Esophagus squamous epithelium (tissue), 5 donors: Measurements from ENCODE around the gene VAPB. TPM values are rescaled to one million over a fixed set of nuclear protein-coding genes. Genes with fewer than 3 reads are reported as not detected.

Experiments
- DNase-seq: peaks from one replicate; lab custom pipeline; 2025; lab: John Stamatoyannopoulos, UW
- H3K27ac ChIP-seq, 4 donors: fragments of 200-600 bp; sonication (generic); one replicate each; pipeline ENCODE4 v1.5.1; 2016 to 2019; ENCODE audit warnings: mild to moderate bottlenecking in 1 of 4
- H3K27me3 ChIP-seq, 4 donors: fragments of 200-600 bp; sonication (generic); 1 replicate in 3 of 4; 2 replicates in 1 of 4; pipeline versions ENCODE4 v1.5.1 to v1.6.0; 2017 to 2021; ENCODE audit warnings: antibody characterized with exemption in 1 of 4
- H3K36me3 ChIP-seq, 3 donors: fragments of 200-600 bp; sonication (generic); one replicate each; pipeline ENCODE4 v1.5.1; 2016 to 2019
- H3K4me1 ChIP-seq, 3 donors: fragments of 200-600 bp; sonication (generic); one replicate each; pipeline ENCODE4 v1.5.1; 2017 to 2019
- H3K4me3 ChIP-seq, 4 donors: fragments of 200-600 bp; sonication (generic); 1 replicate in 3 of 4; 2 replicates in 1 of 4; pipeline ENCODE4 v1.5.1; 2016 to 2019; ENCODE audit warnings: mild to moderate bottlenecking in 2 of 4, moderate library complexity in 1 of 4
- H3K9me3 ChIP-seq, 3 donors: fragments of 200-600 bp; sonication (generic); one replicate each; pipeline ENCODE4 v1.5.1; 2016 to 2019
- POLR2A ChIP-seq, 4 donors: fragments of 450-650 bp; IDR thresholded peaks; one replicate each; pipeline ENCODE4 v1.6.1; 2017; ENCODE audit warnings: antibody characterized with exemption in 4 of 4, mild to moderate bottlenecking in 4 of 4, moderate library complexity in 3 of 4
- WGBS, 2 donors: methylation state at CpG; one replicate each; pipeline ENCODE4 v1.1.5; 2018; 5-methylcytosine and 5-hydroxymethylcytosine counted together
- intact Hi-C: fragments of 100-400 bp; cut with DNase I; formaldehyde crosslinking; loops from one replicate; pipeline ENCODE4 v1.15.0; 2022
- total RNA-seq, 4 donors: library from RNA; depleted of rRNA; stranded (reverse); fragments of >200 nt; gene quantifications; one replicate each; pipeline ENCODE4 v1.1.0, GENCODE V29; 2016
- TF ChIP-seq, protein P1 (sequence below), 6 experiments: fragments of 450-650 bp in 4 of 6; fragments of 200-600 bp in 2 of 6; sonication (generic) in 2 of 6; IDR thresholded peaks; one replicate each; pipeline ENCODE4 v1.5.1; 2016 to 2019; ENCODE audit warnings: antibody characterized with exemption in 6 of 6, mild to moderate bottlenecking in 4 of 6, moderate library complexity in 4 of 6
- donor health status: DM: yes; HTN: yes; CAD: no.

VAPB gene
- total RNA-seq, 4 donors from 2014 or later, result 11.5 to 21.2 (median 16.6) TPM

DNA sequence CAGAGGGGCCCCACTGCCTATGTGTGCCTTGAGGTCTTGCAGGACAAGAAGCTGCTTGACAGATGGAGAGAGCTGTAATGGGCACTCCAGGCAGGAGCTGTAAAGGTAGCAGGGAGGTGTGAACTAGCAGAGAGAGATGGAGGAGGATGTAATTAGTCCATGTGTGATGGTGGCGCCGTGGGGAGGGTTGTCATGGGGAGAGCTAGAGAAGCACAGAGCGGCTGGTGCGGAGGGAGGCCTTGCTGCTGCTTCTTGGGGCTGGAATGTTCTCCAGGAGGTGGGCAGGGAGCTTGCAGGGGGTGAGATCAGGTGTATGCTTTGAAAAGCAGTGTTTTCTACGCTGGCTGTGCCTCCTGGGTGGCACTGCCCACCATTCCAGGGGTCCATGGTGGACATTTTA is 94.0 kb downstream of the VAPB start:
- H3K36me3 ChIP-seq, result no peaks in the 10 kb centered on the region
- intact Hi-C loops, result no loop called here
- no peak overlapping the region for H3K27ac ChIP-seq
- peaks cover 0 to 26% (median 14%) of the 10 kb centered on the region in 3 donors for H3K9me3 ChIP-seq
- TF ChIP-seq, protein P1, sequence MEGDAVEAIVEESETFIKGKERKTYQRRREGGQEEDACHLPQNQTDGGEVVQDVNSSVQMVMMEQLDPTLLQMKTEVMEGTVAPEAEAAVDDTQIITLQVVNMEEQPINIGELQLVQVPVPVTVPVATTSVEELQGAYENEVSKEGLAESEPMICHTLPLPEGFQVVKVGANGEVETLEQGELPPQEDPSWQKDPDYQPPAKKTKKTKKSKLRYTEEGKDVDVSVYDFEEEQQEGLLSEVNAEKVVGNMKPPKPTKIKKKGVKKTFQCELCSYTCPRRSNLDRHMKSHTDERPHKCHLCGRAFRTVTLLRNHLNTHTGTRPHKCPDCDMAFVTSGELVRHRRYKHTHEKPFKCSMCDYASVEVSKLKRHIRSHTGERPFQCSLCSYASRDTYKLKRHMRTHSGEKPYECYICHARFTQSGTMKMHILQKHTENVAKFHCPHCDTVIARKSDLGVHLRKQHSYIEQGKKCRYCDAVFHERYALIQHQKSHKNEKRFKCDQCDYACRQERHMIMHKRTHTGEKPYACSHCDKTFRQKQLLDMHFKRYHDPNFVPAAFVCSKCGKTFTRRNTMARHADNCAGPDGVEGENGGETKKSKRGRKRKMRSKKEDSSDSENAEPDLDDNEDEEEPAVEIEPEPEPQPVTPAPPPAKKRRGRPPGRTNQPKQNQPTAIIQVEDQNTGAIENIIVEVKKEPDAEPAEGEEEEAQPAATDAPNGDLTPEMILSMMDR (IDR thresholded peaks at IDR 0.05), result no peak
- H3K4me1 ChIP-seq, result peaks cover 0 to 10% (median 0%) of the 10 kb centered on the region in 3 donors
- peaks cover 0 to 7% (median 0%) of the 10 kb centered on the region in 4 donors for H3K27me3 ChIP-seq
- WGBS, 2 donors, result 80 to 82% methylated on average over 5 of the region's 5 CpGs
- no peak for DNase-seq
- H3K4me3 ChIP-seq, result no peak overlapping the region

DNA sequence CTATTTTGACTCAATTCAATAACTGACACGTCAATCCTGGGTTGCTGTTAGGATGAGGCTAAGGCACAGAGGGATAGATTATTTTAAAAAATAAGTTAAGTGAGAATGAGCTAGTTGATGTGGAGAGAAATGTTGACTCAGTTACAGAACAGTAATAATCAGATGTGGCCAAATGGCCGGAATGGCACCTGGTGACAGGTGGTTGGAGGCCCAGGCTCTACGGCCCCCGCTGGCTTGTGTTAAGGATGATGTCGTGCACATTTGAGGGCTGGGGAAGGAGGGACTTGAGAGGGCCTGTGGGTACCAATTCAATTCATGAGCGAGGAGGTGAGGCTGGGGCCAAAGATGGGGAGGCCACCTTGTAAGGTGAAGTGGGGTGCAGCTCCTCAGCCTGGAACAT is 94.4 kb downstream of the VAPB start:
- no peak for DNase-seq
- Histone ChIP-seq H3K4me3 (no peak overlapping the region), H3K9me3 (peaks cover 0 to 22% (median 13%) of the 10 kb centered on the region in 3 donors), H3K27me3 (peaks cover 0 to 7% (median 0%) of the 10 kb centered on the region in 4 donors), H3K27ac (no peak overlapping the region), H3K4me1 (peaks cover 0 to 10% (median 0%) of the 10 kb centered on the region in 3 donors), H3K36me3 (no peaks in the 10 kb centered on the region)
- TF ChIP-seq, protein P1 (IDR thresholded peaks at IDR 0.05), result no peak
- TF ChIP-seq POLR2A (IDR thresholded peaks at IDR 0.05), result no peak
- 81 to 90% methylated on average over 6 of the region's 6 CpGs for WGBS, 2 donors
- intact Hi-C loops, result no loop called here

DNA sequence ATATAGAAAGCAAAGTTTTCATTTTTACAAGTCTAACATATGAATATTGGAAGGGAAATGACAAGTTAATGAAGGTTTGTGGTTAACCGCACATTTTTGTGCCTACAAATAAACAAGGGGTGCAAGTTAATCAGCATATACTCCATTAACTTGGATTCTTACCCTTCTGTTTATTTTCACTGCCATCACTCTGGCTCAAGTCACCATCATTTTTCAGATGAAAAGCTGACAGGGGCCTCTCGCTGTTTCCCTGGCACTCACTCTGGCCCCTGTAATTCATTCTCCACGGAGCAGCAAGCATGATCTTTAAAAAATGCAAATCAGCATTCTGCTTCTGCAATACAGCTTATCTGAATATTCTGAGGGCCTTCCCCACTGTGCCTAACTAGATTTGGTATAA is 96.4 kb downstream of the VAPB start:
- H3K27ac ChIP-seq, result no peak overlapping the region
- intact Hi-C loops, result no loop called here
- H3K4me3 ChIP-seq, result no peak overlapping the region
- no peak for TF ChIP-seq POLR2A (IDR thresholded peaks at IDR 0.05)
- TF ChIP-seq, protein P1 (IDR thresholded peaks at IDR 0.05), result no peak
- whole genome bisulfite sequencing, 2 donors, result 70 to 76% methylated on average over 3 of the region's 3 CpGs
- H3K27me3 ChIP-seq, result peaks cover 0 to 7% (median 0%) of the 10 kb centered on the region in 4 donors
- H3K36me3 ChIP-seq, result no peaks in the 10 kb centered on the region
- peaks cover 0 to 10% (median 0%) of the 10 kb centered on the region in 3 donors for H3K4me1 ChIP-seq
- peaks cover 0 to 19% (median 13%) of the 10 kb centered on the region in 3 donors for H3K9me3 ChIP-seq
- no peak for DNase-seq

DNA sequence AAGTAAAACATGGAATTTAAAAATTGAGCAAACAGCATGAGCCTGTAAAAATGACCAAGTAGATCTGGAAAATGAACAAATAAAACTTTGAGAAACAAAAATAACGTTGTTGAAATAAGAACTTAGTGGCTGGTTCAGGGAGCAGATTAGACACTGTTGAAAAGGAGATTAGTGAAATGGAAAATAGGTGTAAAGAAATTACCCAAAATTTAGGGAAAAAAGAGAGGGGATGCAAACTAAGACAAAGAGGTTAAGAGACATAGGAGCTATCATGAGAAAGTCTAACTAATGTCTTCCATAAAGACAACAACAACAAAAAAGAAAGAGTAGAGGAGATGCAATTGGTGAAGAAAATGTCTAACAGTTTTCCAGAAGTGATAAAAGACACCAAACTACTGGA is 97.2 kb downstream of the VAPB start:
- H3K4me1 ChIP-seq, result peaks cover 0 to 6% (median 0%) of the 10 kb centered on the region in 3 donors
- intact Hi-C loops, result no loop called here
- no peak overlapping the region for H3K27ac ChIP-seq
- 16 to 22% methylated on average over 1 of the region's 1 CpG for WGBS, 2 donors
- TF ChIP-seq POLR2A (IDR thresholded peaks at IDR 0.05), result no peak
- TF ChIP-seq, protein P1 (IDR thresholded peaks at IDR 0.05), result no peak
- no peak overlapping the region for H3K4me3 ChIP-seq
- peaks cover 0 to 6% (median 0%) of the 10 kb centered on the region in 4 donors for H3K27me3 ChIP-seq
- DNase-seq, result no peak
- H3K36me3 ChIP-seq, result no peaks in the 10 kb centered on the region
- H3K9me3 ChIP-seq, result peaks cover 0 to 19% (median 13%) of the 10 kb centered on the region in 3 donors

DNA sequence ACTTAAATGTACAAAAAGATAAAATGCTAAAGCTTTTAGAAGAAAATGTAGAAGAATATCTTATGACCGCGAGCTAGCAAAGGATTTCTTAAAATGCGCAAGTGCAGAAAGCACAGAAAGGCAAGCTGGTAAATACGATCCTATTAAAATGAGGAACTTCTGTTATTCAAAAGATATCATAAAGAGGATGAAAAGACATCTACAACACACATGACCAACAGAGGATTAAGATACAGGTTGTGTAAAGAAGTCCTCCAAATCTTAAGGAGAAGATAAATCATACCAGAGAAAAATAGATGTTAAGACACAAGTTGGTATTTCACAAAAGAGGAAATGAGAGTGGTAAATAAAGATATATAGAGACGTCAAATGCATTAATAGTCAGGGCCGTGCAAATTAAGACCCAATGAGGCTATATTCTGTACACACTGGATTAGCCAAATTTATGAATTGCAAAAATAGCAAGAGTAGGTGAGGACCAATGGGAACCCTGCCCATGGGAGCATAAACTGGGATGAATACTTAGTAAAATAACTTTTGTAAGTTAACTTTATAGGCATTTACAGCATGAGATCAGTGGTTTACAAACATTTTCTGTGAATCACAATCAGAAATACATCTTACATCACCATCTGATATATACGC is 103.2 kb downstream of the VAPB start:
- WGBS, 2 donors, result 76% methylated on average over 7 of the region's 7 CpGs
- peaks cover 0 to under 1% (median 0%) of the 10 kb centered on the region in 3 donors for H3K9me3 ChIP-seq
- no peak for DNase-seq
- no peak overlapping the region for H3K4me3 ChIP-seq
- H3K4me1 ChIP-seq, result no peaks in the 10 kb centered on the region
- TF ChIP-seq POLR2A (IDR thresholded peaks at IDR 0.05), result no peak
- TF ChIP-seq, protein P1 (IDR thresholded peaks at IDR 0.05), result no peak
- intact Hi-C loops, result no loop called here
- no peaks in the 10 kb centered on the region for H3K27me3 ChIP-seq
- no peak overlapping the region for H3K27ac ChIP-seq
- H3K36me3 ChIP-seq, result no peaks in the 10 kb centered on the region
